ENCODE data around the gene C3orf49. TPM values are rescaled to one million over a fixed set of nuclear protein-coding genes. Genes with fewer than 3 reads are reported as not detected.

Gene C3orf49
- not detected for total RNA-seq

DNA sequence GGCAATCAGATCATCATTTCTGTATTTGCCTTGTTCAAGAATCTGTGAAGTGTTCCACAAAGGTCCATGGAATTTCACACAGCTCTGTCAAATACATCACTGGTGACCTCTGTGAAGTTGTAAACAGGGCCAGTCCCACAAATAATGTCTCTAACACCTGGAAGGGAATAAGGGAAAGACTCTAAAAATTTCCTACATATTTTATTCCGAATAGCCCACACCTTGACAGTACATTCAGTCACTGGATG lies at the start of gene C3orf49:
TSS of gene C3orf49 (plus strand) at position 149 of the 248 bp plus-strand sequence. CDS start 173 bp downstream, outside the sequence.
- Histone ChIP-seq H3K27ac (replicated peaks in 1 of 4) (no peak within 1 kb of the TSS), H3K9me3 (no peaks in the 10 kb centered on the region), H3K4me1 (peaks cover 0 to 6% (median 5%) of the 10 kb centered on the region in 4 donors), H3K36me3 (peaks cover 0 to 5% (median 0%) of the 10 kb centered on the region in 4 donors), H3K27me3 (no peaks in the 10 kb centered on the region), H3K4me3 (no peak within 1 kb of the TSS)
- WGBS, result 100% methylated on average over 1 of the region's 1 CpG
- DNase-seq (ENCODE audit: extremely low spot score), result no peak
- intact Hi-C loops (cut with DNase I), result loop anchor here (2.0 to 10.0 kb wide), 2 partner anchors 468 to 1194 kb away; no protein-coding TSS in a partner anchor
- TF ChIP-seq POLR2A (IDR thresholded peaks at IDR 0.05; ENCODE audit: low read depth), result no peak
- TF ChIP-seq POLR2AphosphoS5 (IDR thresholded peaks at IDR 0.05), result no peak
- TF ChIP-seq EP300 (IDR thresholded peaks at IDR 0.05), result no peak
- no peak for TF ChIP-seq CTCF (IDR thresholded peaks at IDR 0.05)

DNA sequence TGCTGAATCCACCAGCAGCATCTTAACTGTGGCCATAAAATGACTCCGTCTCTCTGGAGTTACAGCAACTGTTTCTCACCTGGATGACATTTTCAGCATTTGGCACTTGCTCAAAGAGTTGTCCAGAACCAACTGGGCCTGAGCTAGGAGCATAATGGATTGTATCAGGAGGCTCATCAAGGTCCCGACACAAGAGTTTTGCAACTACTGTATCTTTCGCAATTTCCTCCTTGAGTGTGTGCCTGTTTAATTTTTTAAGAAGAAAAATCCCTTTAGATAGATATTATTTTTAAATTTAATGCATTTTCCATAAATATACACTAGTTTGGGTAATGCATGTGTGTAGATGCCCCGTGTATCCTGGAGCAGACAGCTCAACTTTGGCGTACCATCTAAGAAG lies 44.3 kb upstream of the C3orf49 start:
- Histone ChIP-seq H3K4me3 (no peak overlapping the region), H3K9me3 (no peaks in the 10 kb centered on the region), H3K36me3 (no peaks in the 10 kb centered on the region), H3K27ac (replicated peaks in 1 of 4) (no peak overlapping the region), H3K27me3 (no peaks in the 10 kb centered on the region), H3K4me1 (no peaks in the 10 kb centered on the region)
- no peak for TF ChIP-seq POLR2AphosphoS5 (IDR thresholded peaks at IDR 0.05)
- no peak for TF ChIP-seq POLR2A (IDR thresholded peaks at IDR 0.05; ENCODE audit: low read depth)
- no peak for TF ChIP-seq CTCF (IDR thresholded peaks at IDR 0.05)
- no peak for TF ChIP-seq EP300 (IDR thresholded peaks at IDR 0.05)
- no peak for DNase-seq (ENCODE audit: extremely low spot score)
- WGBS, result 95% methylated on average over 5 of the region's 5 CpGs
- intact Hi-C loops (cut with DNase I), result no loop called here

- DNase-seq (ENCODE audit: extremely low spot score), result no peak
- no peak overlapping the region for H3K27ac ChIP-seq (replicated peaks in 1 of 4)
Measured at GRCh38 chr3:63779227-63779626, 39.9 kb upstream of the C3orf49 start.

DNA sequence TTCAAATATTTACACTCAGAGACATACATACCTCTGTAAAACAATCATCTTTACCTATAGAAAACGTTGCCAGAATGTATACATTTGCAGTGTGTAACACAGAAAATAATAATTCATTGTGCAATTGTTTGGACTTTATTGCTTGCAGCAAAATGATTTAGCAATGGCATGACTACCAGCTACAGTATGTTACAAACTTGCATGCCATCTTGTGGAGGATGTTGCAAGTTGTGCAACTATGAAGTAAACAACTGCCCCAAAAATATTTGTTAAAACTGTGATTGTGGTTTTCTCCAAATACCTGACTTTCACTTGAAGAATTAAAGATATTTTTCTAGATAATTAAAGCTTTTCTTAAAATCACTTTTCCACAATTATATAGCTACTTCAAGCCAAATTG lies 27.1 kb upstream of the C3orf49 start:
- Histone ChIP-seq H3K9me3 (no peaks in the 10 kb centered on the region), H3K4me3 (no peak overlapping the region), H3K4me1 (no peaks in the 10 kb centered on the region), H3K27ac (replicated peaks in 1 of 4) (no peak overlapping the region), H3K27me3 (no peaks in the 10 kb centered on the region), H3K36me3 (no peaks in the 10 kb centered on the region)
- no peak for DNase-seq (ENCODE audit: extremely low spot score)
- 10% methylated on average over 1 of the region's 1 CpG for WGBS
- no peak for TF ChIP-seq POLR2AphosphoS5 (IDR thresholded peaks at IDR 0.05)
- no peak for TF ChIP-seq POLR2A (IDR thresholded peaks at IDR 0.05; ENCODE audit: low read depth)
- no peak for TF ChIP-seq EP300 (IDR thresholded peaks at IDR 0.05)
- no peak for TF ChIP-seq CTCF (IDR thresholded peaks at IDR 0.05)
- intact Hi-C loops (cut with DNase I), result no loop called here

More at GRCh38 chr3:63779227-63779626, 39.9 kb upstream of the C3orf49 start:
- TF ChIP-seq POLR2AphosphoS5 (IDR thresholded peaks at IDR 0.05) (no peak), EP300 (IDR thresholded peaks at IDR 0.05) (no peak), POLR2A (IDR thresholded peaks at IDR 0.05; ENCODE audit: low read depth) (no peak), CTCF (IDR thresholded peaks at IDR 0.05) (no peak)
- intact Hi-C loops (cut with DNase I), result no loop called here
- H3K9me3 ChIP-seq, result no peaks in the 10 kb centered on the region
- no peaks in the 10 kb centered on the region for H3K36me3 ChIP-seq
- 96% methylated on average over 4 of the region's 4 CpGs for WGBS
- H3K27me3 ChIP-seq, result no peaks in the 10 kb centered on the region
- H3K4me3 ChIP-seq, result no peak overlapping the region
- H3K4me1 ChIP-seq, result no peaks in the 10 kb centered on the region

- Histone ChIP-seq H3K27me3 (no peaks in the 10 kb centered on the region), H3K36me3 (no peaks in the 10 kb centered on the region), H3K9me3 (no peaks in the 10 kb centered on the region), H3K4me3 (no peak overlapping the region), H3K27ac (replicated peaks in 1 of 4) (no peak overlapping the region), H3K4me1 (no peaks in the 10 kb centered on the region)
- WGBS, result 80% methylated on average over 6 of the region's 6 CpGs
- DNase-seq (ENCODE audit: extremely low spot score), result no peak
- intact Hi-C loops (cut with DNase I), result no loop called here
- TF ChIP-seq CTCF (IDR thresholded peaks at IDR 0.05) (no peak), POLR2A (IDR thresholded peaks at IDR 0.05; ENCODE audit: low read depth) (no peak), EP300 (IDR thresholded peaks at IDR 0.05) (no peak), POLR2AphosphoS5 (IDR thresholded peaks at IDR 0.05) (no peak)
Measured at GRCh38 chr3:63795438-63795837, 23.7 kb upstream of the C3orf49 start.

All from esophagus muscularis mucosa (tissue), 4 donors.